GM12892 (cell line): Measurements from ENCODE around the gene BORCS5.
"Not testable (repeated sequence)": the region's sequence is repeated elsewhere in the genome, so short reads cannot be mapped to it uniquely, and the experiment has no call there.

ENCODE experiments used
- DNase-seq: peaks from one replicate; pipeline ENCODE4 v3.0.0; 2011; ENCODE audit not compliant: insufficient read length
- FAIRE-seq: peaks from 2 replicates; lab custom pipeline; 2011; peaks lifted over from hg19 to GRCh38; lab: Jason Lieb, UNC
- POLR2A ChIP-seq: IDR thresholded peaks from 2 replicates; pipeline ENCODE4 v1.6.1; 2011; ENCODE audit warnings: low read depth, low read length, control low read depth
- POLR2AphosphoS5 ChIP-seq: IDR thresholded peaks from 2 replicates; pipeline ENCODE4 v1.6.1; 2011; ENCODE audit warnings: low read depth, low read length, control low read depth
- TAF1 ChIP-seq: IDR thresholded peaks from 2 replicates; pipeline ENCODE4 v1.6.1; 2011; ENCODE audit warnings: low read depth, mild to moderate bottlenecking, control low read depth, low read length, borderline replicate concordance

BORCS5 gene

GRCh38 chr12:12400793-12401192 is 43.9 kb downstream of the BORCS5 start:
- FAIRE-seq (no peak), DNase-seq (no peak)
- TF ChIP-seq POLR2AphosphoS5, result no peak
- no peak for TF ChIP-seq POLR2A
- TF ChIP-seq TAF1, result no peak

GRCh38 chr12:12403264-12404248 is 46.7 kb downstream of the BORCS5 start:
- DNase-seq (no peak), FAIRE-seq (no peak)
- no peak for TF ChIP-seq POLR2A
- TF ChIP-seq POLR2AphosphoS5, result no peak
- TF ChIP-seq TAF1, result no peak

- FAIRE-seq (no peak), DNase-seq (no peak)
- TF ChIP-seq TAF1 (no peak), POLR2A (no peak), POLR2AphosphoS5 (no peak)
Observed at GRCh38 chr12:12404297-12404696, 47.4 kb downstream of the BORCS5 start.

GRCh38 chr12:12405882-12406281 is 49.0 kb downstream of the BORCS5 start:
- TF ChIP-seq POLR2AphosphoS5, result no peak
- no peak for TF ChIP-seq POLR2A
- no peak for TF ChIP-seq TAF1
- FAIRE-seq (no peak), DNase-seq (no peak)

GRCh38 chr12:12406762-12407161 is 49.9 kb downstream of the BORCS5 start:
- FAIRE-seq, result no peak
- no peak for DNase-seq
- TF ChIP-seq TAF1 (no peak), POLR2A (no peak), POLR2AphosphoS5 (no peak)

- no peak for DNase-seq
- peak; percentile 68 for FAIRE-seq
- TF ChIP-seq POLR2A, result no peak
- TF ChIP-seq TAF1, result no peak
- TF ChIP-seq POLR2AphosphoS5, result no peak
Observed at GRCh38 chr12:12408265-12408690, 51.4 kb downstream of the BORCS5 start.

GRCh38 chr12:12409337-12409736 is 52.5 kb downstream of the BORCS5 start:
- not testable (repeated sequence) for FAIRE-seq, DNase-seq

- no peak for FAIRE-seq
Observed at GRCh38 chr12:12415886-12416285, 59.0 kb downstream of the BORCS5 start.

GRCh38 chr12:12419165-12419564 is 62.3 kb downstream of the BORCS5 start:
- not testable (repeated sequence) for DNase-seq, FAIRE-seq

More at GRCh38 chr12:12415886-12416285, 59.0 kb downstream of the BORCS5 start:
- TF ChIP-seq TAF1, result no peak
- no peak for TF ChIP-seq POLR2AphosphoS5
- TF ChIP-seq POLR2A, result no peak
- DNase-seq, result no peak

GRCh38 chr12:12423367-12423766 is 66.5 kb downstream of the BORCS5 start:
- TF ChIP-seq TAF1 (no peak), POLR2A (no peak), POLR2AphosphoS5 (no peak)
- DNase-seq (no peak), FAIRE-seq (no peak)

- DNase-seq (no peak), FAIRE-seq (no peak)
- no peak for TF ChIP-seq TAF1
- TF ChIP-seq POLR2A, result no peak
- no peak for TF ChIP-seq POLR2AphosphoS5
Observed at GRCh38 chr12:12425001-12425400, 68.1 kb downstream of the BORCS5 start.

- no peak for TF ChIP-seq TAF1
- TF ChIP-seq POLR2AphosphoS5, result no peak
- TF ChIP-seq POLR2A, result no peak
- FAIRE-seq, result no peak
- no peak for DNase-seq
Observed at GRCh38 chr12:12425616-12426015, 68.7 kb downstream of the BORCS5 start.

GRCh38 chr12:12427568-12427967 is 70.7 kb downstream of the BORCS5 start:
- FAIRE-seq (no peak), DNase-seq (no peak)

More at GRCh38 chr12:12427568-12427967, 70.7 kb downstream of the BORCS5 start:
- TF ChIP-seq POLR2A, result no peak
- TF ChIP-seq POLR2AphosphoS5, result no peak
- TF ChIP-seq TAF1, result no peak
